Thoracic aorta (tissue), 2 donors: Measurements from ENCODE around the gene BCKDHA. TPM values are rescaled to one million over a fixed set of nuclear protein-coding genes. Genes with fewer than 3 reads are reported as not detected.
"Not testable (repeated sequence)": the region's sequence is repeated elsewhere in the genome, so short reads cannot be mapped to it uniquely, and the experiment has no call there.

Experiments used
- ATAC-seq: fragments of 150-250 bp; one replicate; pipeline ENCODE4 v1.8.0; 2017; ENCODE audit warnings: low read depth; ENCODE audit not compliant: insufficient number of reproducible peaks, low FRiP score
- DNase-seq: peaks from one replicate; pipeline ENCODE4 v3.0.0-alpha.2; 2020; ENCODE audit warnings: low spot score
- H3K27ac ChIP-seq, 2 donors: fragments of 200-600 bp; sonication (generic); 1 replicate in 1 of 2; 2 replicates in 1 of 2; pipeline ENCODE4 v1.5.1; 2016; ENCODE audit warnings: mild to moderate bottlenecking in 2 of 2, moderate library complexity in 2 of 2
- H3K27me3 ChIP-seq: fragments of 200-600 bp; sonication (generic); replicated peaks from 2 replicates; pipeline ENCODE4 v1.6.0; 2016; ENCODE audit warnings: mild to moderate bottlenecking; ENCODE audit not compliant: insufficient read depth
- H3K36me3 ChIP-seq: fragments of 200-600 bp; sonication (generic); one replicate; pipeline ENCODE4 v1.5.1; 2016
- H3K4me1 ChIP-seq, 2 donors: fragments of 200-600 bp; sonication (generic); 1 replicate in 1 of 2; 2 replicates in 1 of 2; pipeline versions ENCODE4 v1.5.1 to v1.6.0; 2016; ENCODE audit warnings: low read depth in 2 of 2, mild to moderate bottlenecking in 1 of 2; ENCODE audit not compliant: control insufficient read depth in 1 of 2
- H3K4me3 ChIP-seq: fragments of 200-600 bp; sonication (generic); 2 replicates; pipeline ENCODE4 v1.5.1; 2016; ENCODE audit warnings: mild to moderate bottlenecking
- H3K9me3 ChIP-seq: fragments of 200-600 bp; sonication (generic); 2 replicates; pipeline ENCODE4 v1.5.1; 2016
- total RNA-seq, 2 donors: library from RNA; depleted of rRNA; stranded (reverse); fragments of >200 nt; gene quantifications; one replicate each; pipeline versions ENCODE4 v1.1.0 to v1.2.3, GENCODE V29; 2016
- TF ChIP-seq, protein P1 (sequence below): fragments of 200-600 bp; sonication (generic); IDR thresholded peaks from one replicate; pipeline ENCODE4 v1.5.1; 2019; ENCODE audit warnings: antibody characterized with exemption

The BCKDHA gene
- total RNA-seq, 2 donors from 2014 or later, result 18.5 to 35.9 TPM

DNA sequence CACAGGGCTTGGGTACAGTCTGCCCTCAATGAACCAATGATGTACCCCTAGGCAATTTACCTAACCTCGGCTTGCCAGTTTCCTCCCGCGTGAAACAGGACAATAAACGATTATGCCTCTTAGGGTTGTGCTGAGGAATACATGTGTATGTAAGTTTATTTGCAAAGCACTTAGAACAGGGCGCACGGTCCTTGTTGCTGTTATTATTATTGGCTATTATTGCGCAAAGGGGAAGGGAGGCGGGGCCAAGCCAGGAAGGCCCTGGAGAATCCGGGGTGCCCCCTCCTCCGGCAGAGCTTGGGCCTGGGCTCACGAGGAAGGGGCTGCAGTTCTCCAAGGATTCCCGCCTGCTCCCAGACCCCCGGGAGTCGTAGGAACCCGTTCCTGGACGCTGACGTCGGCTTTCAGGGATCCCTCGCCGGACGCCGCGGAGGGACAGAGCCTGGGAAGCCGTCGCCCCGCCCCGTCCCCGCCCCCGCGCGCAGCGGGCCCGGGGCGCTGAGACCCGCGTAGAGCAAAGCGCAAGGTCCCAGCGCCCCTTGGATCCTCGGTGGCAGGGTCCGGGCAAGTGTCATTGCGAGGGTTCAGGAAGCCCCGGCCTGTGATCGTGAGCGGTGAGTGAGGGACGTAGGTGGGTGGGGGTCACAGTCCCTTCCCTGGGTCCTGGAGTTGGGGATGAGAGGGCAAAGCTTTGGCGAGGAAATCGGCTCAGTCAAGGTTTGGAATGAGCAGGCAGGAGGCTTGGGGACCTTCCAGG is 21.2 kb upstream of the BCKDHA start, which contains the start of gene TMEM91:
Gene TMEM91, plus strand, starts transcription at position 293 of the 757 bp plus-strand sequence. CDS start 1,777 bp downstream, outside the sequence.
- peak within 1 kb of the TSS; percentile 88 for H3K4me3 ChIP-seq
- ATAC-seq (no peak), DNase-seq (no peak)
- H3K36me3 ChIP-seq, result no peaks in the 10 kb centered on the region
- H3K9me3 ChIP-seq, result no peaks in the 10 kb centered on the region
- H3K4me1 ChIP-seq, result peaks cover 19 to 22% of the 10 kb centered on the region in 2 donors
- TF ChIP-seq, protein P1, sequence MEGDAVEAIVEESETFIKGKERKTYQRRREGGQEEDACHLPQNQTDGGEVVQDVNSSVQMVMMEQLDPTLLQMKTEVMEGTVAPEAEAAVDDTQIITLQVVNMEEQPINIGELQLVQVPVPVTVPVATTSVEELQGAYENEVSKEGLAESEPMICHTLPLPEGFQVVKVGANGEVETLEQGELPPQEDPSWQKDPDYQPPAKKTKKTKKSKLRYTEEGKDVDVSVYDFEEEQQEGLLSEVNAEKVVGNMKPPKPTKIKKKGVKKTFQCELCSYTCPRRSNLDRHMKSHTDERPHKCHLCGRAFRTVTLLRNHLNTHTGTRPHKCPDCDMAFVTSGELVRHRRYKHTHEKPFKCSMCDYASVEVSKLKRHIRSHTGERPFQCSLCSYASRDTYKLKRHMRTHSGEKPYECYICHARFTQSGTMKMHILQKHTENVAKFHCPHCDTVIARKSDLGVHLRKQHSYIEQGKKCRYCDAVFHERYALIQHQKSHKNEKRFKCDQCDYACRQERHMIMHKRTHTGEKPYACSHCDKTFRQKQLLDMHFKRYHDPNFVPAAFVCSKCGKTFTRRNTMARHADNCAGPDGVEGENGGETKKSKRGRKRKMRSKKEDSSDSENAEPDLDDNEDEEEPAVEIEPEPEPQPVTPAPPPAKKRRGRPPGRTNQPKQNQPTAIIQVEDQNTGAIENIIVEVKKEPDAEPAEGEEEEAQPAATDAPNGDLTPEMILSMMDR, result no peak
- H3K27ac ChIP-seq, result peak within 1 kb of the TSS; percentile 75 to 77
- no peaks in the 10 kb centered on the region for H3K27me3 ChIP-seq

DNA sequence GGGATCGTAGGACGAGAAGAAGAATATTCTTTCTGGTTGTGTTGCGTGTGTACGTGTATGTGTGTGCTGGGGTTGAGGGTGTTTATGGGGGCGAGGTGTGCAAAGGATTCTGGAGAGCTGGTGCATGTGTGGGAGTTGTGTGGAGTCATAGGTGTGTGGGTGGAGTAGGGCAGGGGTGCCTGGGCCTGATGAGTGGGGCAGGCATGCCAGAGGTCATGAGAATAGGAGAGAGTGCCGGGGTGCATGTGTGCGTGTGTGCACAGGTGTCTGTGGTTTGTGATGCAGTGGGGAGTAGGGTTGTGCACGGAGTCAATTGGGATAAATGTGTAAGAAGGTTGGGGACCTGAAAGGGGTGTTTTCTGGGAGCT is 20.6 kb upstream of the BCKDHA start:
- no peak for ATAC-seq
- Histone ChIP-seq H3K4me1 (peaks cover 19 to 22% of the 10 kb centered on the region in 2 donors), H3K36me3 (no peaks in the 10 kb centered on the region), H3K4me3 (peak overlapping the region; percentile 88), H3K27ac (peak overlapping the region; percentile 75 to 77), H3K27me3 (no peaks in the 10 kb centered on the region), H3K9me3 (no peaks in the 10 kb centered on the region)
- TF ChIP-seq, protein P1, result no peak
- DNase-seq, result no peak

DNA sequence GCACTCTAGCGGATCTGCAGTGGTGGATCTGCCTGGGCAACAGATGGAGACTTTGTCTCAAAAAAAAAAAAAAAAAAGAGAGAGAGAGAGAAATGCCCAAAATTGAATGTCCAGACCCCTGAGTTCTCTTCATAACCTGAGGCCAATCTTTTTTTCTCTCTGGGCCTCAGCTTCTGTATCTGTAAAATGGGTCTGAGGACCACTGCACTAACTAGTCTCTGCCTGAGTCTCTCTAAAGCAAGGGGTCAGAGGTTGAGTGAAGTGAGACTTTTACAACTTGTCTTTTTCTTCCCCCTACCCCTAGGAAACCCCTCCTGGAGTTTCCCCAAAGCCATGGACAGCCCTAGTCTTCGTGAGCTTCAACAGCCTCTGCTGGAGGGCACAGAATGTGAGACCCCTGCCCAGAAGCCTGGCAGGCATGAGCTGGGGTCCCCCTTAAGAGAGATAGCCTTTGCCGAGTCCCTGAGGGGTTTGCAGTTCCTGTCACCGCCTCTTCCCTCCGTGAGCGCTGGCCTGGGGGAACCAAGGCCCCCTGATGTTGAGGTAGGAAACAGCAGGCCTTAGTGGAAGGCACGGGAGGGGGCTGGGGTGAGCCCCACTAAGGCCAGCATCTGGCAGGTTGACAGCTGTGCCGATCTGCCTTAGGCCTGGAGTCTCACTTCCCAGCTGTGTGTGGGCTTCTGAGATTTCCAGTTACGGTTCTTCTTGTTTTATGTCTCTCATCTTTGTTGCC is 19.5 kb upstream of the BCKDHA start:
- ATAC-seq (no peak), DNase-seq (no peak)
- H3K9me3 ChIP-seq, result no peaks in the 10 kb centered on the region
- peaks cover 19 to 22% of the 10 kb centered on the region in 2 donors for H3K4me1 ChIP-seq
- H3K4me3 ChIP-seq, result no peak overlapping the region
- peak overlapping the region in 1 of 2 donors; percentile 11 for H3K27ac ChIP-seq
- no peaks in the 10 kb centered on the region for H3K27me3 ChIP-seq
- TF ChIP-seq, protein P1, result no peak
- no peaks in the 10 kb centered on the region for H3K36me3 ChIP-seq

DNA sequence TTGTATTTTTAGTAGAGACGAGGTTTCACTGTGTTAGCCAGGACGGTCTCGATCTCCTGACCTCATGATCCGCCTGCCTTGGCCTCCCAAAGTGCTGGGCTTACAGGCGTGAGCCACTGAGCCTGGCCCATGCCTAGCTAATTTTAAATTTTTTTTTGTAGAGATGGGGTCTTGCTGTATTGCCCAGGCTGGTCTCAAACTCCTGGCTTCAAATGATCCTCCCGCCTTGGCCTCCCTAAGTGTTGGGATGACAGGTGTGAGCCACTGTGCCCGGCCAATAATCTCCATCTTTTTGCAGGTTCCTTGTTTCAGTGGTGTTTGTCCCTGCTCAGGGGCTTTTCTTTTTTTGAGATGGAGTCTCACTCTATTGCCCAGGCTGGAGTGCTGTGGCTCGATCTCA is 16.1 kb upstream of the BCKDHA start:
- not testable (repeated sequence) for H3K27me3 ChIP-seq, H3K27ac ChIP-seq, H3K4me1 ChIP-seq, ATAC-seq, DNase-seq, H3K9me3 ChIP-seq, H3K4me3 ChIP-seq, H3K36me3 ChIP-seq

DNA sequence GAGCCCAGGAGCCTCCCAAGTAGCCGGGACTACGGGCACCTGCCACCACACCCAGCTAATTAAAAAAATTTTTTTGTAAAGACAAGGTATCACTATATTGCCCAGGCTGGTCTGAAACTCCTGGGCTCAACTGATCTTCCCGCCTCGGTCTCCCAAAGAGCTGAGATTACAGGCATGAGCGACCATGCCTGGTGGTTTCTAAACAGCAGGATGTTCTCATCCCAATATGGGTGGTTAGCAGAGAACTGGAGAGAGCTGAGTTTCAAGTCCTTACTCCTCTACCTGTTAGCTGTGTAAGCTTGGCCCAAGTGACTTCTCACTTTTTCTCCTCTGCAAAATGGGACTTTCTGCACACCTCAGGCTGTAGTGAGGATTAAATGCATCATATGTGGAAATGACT is 13.3 kb upstream of the BCKDHA start:
- Histone ChIP-seq H3K27ac (no peak overlapping the region), H3K4me3 (no peak overlapping the region), H3K4me1 (no peaks in the 10 kb centered on the region), H3K27me3 (no peaks in the 10 kb centered on the region), H3K9me3 (no peaks in the 10 kb centered on the region), H3K36me3 (peaks cover 4% of the 10 kb centered on the region)
- DNase-seq (no peak), ATAC-seq (no peak)
- TF ChIP-seq, protein P1, result no peak
